CD4-positive, alpha-beta T cell treated with Interleukin-12 subunit alpha and Interleukin-12 subunit beta, for 1 hour (primary cell): ENCODE measurements around the gene MRPL21.
A peak's percentile ranks its signal among the peaks of the same experiment; 100 is the strongest.

Source experiments
- DNase-seq: peaks from one replicate; pipeline ENCODE4 v3.0.0-alpha.2; 2020

MRPL21 gene

DNA sequence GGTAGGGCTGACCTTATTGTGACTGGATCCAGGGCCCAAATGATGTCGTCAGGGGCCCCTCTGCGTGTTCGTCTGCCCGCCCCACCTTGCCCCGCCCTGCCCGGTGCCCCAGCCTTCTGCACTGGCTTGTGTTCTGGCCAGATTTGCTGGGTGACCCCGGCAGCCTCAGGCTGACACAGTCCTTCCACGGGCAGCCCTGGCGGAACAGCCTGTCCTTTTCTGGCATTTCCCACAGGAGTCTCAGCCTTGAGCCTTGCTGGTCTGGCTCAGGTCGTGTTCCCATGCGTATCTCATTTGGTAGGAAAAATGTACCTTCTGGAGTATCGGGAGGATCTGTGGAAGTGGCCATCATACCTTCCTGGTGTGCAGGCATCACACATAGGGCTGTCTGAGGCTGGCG, 31.0 kb upstream of the MRPL21 start:
- no peak for DNase-seq

DNA sequence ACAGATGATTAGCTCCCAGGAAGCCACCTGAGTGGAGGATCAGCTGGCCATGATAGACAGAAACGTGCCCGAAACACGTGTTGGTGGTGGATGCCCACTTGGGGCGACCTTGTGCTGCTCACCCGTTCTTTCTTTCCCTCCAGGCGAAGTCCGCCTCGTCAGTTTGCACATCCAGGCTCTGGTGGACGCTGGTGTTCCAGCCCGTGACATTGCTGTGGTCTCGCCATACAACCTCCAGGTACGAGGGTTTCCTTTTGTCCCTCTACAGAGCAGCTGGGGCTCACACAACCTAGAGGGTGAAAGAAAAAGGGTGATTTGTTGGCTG, 30.7 kb upstream of the MRPL21 start:
- DNase-seq, result no peak

DNA sequence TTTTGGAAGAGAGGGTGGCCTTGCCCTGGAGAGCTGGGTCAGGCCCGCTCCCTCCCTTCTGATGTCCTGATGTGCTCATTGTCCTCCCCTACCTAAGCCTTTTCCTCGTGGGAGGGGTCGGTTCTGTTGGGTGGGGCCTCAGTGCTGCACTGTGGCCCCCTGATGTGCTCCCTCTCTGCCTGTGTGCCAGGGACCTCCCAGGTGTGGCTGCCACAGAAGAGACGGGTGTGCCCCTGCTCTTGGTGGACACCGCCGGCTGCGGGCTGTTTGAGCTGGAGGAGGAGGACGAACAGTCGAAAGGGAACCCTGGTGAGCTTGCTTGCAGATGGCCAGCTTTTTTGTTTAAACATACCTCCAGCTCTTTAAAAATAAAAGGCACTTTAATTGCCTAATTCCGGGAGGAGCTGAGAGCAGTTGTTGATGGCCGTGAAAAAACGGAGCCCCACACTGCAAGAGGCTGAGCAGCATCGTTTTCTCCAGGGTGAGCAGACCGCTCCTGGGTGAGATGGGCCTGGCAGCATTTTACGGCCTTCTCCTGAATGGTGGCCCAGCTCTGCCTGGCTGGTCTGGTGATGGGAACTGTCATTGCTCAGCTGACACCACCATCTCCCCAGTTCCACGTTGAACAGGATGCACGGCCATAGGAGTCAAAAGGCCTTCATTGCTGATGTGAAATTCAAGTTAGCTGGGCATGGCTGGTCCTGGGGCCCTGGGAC, 30.1 kb upstream of the MRPL21 start:
- no peak for DNase-seq

DNA sequence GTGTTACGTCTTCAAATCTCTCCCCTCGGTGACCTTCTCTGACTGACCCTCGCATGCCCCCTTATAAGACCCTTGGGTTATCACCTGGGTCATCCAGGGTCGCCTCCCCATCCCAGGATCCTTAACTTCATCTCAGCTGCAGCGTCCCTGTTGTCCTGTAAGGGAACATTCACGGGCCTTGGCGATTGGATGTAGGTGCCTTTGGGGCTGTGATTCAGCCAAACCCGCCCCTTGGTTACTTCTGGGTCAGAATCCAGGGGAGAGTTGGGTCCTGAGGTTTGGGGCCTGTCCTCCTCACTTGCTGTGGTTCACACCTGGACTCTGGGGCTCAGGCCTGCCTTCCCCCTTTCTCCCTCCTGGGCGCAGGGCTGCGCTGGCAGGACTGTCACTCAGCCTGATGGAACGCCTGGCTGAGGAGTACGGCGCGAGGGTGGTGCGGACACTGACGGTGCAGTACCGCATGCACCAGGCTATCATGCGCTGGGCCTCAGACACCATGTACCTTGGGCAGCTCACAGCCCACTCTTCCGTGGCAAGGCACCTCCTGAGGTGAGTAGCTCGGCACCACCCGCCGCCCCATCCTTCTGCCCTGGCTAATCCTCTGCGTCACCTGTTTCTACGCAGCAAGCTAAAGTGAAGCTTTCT, 29.4 kb upstream of the MRPL21 start:
- DNase-seq, result no peak

DNA sequence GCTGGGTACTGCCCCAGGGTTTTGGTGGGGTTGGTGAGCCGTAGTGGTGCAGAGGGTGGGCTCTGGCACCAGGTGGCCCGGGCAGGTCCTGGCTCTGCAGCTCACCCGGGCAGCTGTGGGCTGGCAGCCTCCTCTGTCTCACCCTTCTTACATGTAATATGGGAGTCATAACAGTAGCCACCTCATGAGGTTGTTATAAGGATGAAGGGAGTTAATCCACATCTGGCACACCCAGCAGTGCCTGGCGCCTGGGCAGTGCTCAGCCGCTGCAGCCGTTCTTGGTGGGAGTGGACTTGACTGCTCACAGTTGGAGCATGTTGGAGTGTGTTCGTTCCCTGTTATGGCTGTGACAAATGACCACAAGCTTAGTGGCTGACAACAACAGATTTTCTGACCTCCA, 28.7 kb upstream of the MRPL21 start:
- DNase-seq, result no peak

DNA sequence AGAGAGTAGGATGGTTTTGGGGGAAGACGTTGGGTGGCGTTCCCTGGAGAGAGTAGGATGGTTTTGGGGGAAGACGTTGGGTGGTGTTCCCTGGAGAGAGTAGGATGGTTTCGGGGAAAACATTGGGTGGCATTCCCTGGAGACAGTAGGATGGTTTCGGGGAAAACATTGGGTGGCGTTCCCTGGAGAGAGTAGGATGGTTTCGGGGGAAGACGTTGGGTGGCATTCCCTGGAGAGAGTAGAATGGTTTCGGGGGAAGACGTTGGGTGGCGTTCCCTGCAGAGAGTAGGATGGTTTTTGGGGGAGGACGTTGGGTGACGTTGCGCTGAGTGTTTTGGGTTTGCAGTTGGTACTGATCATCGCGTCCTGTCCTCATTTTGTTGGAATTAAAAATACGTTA, 28.3 kb upstream of the MRPL21 start:
- no peak for DNase-seq

DNA sequence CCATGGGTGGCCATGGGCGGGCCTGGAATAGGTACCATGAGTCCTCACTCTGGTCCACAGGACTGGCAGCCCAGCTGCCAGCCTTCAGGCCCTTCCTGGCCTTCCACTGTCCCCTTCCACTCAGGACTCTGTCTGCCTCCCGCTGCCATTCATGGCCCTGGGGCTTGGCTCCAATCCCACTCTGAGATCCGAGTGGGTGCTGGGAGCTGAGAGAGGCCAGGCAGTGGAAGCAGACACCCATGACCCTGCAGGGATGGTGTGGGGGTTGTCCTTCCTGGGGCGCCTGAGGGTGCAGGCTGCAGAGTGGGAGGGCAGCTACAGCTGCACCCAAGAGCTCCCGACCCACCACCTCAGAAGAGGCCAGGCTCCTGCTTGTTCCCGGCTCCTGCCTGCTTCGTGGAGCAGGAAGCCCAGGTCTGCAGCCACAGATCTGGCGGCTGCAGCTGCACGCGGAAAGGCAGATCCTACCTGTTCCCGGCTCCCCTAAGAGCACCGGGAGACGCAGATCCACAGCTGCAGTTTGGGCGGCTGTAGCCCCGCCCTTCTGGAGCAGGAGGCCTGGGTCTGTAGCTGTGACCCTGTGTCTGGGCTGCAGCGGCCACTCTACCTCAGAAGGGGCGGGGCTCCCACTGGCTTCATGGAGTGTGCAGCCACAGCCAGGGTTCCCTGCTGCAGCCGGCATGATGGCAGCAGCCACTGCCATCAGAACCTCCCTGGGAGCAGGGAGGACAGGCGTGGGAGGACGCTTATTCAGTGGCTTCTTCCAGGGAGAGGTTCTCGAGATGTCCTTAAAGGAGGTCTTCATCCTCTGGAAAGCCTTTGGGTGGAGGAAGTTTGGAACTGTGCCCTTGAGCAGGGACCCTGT, 27.6 kb upstream of the MRPL21 start:
- DNase-seq, result no peak

DNA sequence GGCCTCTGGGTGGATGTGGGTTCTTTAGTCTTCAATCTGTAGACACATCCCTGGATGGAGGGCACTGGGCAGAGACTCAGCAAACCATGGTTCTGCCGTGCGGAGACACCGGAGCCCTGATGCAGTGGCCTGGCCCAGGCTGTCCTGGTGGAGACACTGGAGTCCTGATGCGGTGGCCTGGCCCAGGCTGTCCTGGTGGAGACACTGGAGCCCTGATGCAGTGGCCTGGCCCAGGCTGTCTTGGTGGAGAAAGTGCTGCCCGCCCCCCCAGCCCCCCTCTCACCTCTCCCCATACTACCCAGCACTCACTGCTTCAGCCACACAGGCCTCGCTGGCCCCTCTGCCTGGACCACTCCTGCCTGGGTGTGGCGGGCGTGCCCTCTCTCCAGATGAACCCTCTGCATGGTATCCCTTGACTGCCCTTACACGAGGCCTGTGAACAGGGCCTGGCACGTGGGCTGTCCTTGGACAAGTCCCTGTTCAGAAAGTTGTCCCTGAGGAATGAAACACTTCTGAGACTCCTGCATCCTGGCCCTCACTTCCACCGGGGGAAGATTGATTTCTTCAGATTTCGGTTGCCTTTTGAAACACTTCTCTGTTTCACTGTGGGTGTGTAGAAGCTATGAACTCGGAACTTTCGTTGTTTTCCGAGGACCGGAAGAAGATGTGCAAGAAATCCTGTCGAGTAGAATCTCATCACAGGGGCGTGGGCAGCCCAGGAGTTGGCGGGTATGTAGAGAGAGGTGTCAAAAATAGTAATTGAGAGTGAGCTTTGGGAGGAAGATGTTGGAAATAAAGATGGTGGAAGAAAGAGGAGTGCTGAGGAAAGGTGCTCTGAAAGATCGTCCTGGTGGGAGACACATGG, 26.3 kb upstream of the MRPL21 start:
- DNase-seq, result no peak

DNA sequence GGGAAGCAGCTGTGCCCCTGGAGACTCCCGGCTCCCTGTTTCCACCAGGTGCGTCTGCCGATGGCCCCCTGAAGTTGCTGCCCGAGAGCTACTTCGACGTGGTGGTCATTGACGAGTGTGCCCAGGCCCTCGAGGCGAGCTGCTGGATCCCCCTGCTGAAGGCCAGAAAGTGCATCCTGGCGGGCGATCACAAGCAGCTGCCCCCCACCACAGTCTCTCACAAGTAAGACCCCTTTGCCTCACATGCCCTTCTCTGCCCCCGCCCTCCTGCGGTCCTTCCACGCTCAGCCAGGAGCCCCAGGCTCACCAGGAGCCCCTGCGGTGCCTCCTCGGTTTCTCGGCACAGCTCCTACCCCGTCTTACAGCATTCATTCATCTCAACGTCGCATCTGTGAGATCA, 25.5 kb upstream of the MRPL21 start:
- no peak for DNase-seq

DNA sequence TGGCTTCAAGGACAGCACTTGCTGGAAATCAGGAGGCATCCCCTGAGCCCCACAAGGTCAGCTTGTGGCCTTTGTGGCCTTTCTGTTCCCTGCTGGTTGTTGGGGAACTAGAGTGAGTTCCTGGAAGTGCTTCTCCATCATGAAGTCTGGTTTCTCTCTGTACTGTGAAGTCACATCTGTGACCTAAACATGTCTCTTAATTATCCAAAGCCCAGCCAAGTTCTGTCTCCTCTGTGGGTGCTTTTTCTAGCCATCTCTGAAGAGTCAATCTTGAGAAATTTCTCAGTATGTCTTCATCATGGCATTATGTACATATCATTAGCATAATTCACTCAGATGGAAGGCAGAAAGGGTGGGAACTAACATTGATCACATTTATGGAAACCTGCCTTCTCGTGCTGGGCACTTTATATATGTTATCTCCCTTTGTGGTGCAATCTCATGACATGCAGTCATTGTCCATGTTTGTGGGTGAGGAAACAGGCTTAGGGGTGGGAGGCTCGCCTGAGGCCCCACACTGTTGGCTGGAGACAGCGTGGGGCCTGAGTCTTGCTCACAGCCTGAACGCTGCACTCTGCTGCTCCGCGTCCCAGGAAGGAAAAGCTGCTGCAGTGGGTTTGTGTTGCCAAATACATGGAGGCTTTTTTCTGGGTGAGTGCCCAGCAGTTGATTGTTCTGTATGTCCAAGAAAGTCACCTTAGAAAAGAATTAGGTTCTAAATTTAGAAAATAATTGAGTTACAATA, 24.7 kb upstream of the MRPL21 start:
- DNase-seq, result no peak

DNA sequence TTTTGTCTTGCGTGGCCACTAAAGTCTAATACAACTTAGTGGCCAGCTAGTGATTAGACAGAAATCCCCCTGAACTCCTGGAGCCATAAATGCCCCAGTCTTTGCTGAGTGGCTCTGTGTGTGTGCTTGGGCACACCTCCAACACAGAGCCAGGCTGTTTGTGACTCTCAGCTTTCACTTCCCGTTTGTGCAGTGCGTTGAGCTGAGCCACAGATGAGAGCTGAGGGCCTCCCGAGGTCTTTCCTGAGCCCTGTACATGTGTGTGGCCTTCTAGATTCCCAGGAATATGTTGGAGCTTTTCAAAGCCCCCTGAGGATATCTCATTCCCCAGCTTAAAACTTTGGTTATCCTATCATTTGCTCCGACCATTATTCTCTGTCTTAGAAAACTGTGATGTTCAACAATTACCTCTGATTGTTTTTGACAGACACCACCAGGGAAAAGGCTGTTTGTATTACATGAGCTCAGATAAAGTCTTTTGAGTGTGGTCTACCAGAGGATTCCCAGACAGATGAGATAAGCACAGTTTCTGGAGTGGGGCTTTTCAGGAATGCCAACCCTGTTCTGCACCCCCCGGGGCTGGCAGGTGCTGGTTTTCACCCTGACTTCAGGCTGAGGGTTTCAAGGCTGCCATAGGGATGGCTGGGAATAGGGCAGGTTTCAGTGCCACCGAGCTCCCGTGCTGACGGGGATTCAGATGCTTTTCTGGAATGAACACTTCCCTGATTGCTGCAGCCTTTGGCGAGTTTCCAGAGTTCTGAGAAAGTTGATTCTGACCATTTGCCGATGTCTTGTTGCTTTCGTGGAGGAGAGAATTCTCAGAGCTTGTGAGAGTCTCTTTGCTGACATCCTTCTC, 23.9 kb upstream of the MRPL21 start:
- no peak for DNase-seq

DNA sequence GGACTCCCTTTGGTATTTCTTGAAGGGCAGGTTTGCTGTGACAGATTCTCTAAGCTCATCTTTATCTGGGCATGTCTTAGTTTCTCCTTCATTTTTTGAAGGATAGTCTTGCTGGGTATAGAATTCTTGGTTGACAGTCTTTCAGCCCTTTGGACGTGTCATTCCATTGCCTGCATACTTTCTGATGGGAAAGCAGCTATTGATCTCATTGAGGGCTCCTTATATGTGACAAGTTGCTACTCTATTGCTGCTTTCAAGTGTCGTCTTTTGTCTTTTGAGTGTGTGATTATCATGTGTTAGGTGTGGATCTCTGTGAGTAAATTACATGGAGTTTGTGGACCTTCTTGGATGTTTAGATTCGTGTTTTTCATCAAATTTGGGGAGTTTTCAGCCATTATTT, 22.0 kb upstream of the MRPL21 start:
- DNase-seq, result peak; percentile 3

DNA sequence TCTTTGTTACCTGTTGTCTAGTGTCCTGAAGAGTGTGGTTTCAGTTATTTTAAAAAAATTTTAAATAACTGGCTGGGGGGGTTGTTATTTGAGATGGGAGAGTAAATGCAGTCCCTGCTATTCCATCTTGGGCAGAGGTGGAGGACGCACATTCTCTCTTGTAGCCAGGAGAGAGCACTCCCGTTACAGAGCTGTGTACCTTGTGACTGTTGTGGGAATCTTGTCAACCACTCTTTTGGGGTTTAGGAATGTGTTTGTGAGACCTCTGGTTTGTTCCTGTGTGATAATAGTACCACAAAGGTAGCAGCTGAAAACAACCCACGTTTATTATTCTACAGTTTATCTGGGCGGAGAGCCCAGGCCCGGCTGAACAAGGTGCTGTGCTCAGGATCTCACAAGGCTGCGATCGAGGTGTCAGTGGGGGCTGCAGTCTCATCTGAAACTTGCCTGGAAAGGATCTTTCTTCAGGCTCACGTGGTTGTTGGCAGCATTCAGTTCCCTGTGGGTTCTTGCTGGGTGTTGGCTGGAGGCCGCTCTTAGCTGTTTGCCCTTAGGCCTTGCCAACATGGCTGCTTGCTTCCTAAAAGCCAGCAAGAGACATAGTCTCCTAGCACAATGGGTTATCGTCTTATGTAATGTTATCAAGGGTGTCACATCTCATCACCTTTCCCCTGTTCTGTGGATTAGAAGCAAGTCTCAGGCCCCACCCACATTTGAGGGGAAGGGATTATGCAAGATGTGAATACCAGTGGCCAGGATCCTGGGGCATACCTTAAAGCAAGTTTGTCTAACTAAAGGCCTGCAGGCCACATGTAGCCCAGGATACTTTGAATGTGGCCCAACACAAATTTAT, 20.7 kb upstream of the MRPL21 start:
- no peak for DNase-seq

DNA sequence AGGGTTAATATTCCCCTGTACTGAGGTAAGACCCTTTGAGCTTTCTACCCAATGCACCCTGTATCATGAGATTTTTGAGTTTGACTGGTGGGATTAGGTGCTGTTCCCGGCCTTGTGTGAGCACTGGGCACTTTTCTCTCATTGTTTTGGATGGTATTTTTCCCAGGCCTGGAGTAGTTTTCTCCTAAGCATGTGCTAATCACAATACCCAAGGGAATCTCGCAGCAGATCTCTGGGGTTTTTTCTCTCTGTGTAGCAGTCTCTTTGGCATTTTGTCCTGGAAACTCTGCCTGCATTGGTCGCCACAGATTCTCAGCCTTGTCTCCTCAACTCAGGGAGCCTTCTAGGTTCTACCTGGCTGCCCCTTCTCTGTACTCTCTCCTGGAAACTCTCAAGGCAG, 20.0 kb upstream of the MRPL21 start:
- no peak for DNase-seq

DNA sequence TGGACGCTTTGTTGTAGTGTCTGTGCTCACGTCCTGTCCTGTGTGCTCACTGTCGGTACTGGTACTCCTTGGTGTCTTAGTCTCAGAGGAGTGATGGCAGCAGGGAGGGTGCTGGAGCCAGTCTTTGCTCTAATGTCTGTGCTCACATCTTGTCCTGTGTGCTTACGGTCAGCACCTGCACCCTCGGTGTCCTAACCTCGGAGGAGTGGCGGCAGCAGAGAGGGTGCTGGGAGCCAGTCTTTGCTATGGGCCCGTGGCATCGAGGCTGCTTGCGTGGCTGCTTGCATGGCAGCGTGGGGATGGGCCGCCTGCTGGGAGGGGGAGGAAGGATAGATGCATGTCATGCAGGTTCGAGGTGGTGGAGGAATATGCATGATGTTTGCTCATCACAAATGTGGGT, 12.8 kb upstream of the MRPL21 start:
- DNase-seq, result no peak

DNA sequence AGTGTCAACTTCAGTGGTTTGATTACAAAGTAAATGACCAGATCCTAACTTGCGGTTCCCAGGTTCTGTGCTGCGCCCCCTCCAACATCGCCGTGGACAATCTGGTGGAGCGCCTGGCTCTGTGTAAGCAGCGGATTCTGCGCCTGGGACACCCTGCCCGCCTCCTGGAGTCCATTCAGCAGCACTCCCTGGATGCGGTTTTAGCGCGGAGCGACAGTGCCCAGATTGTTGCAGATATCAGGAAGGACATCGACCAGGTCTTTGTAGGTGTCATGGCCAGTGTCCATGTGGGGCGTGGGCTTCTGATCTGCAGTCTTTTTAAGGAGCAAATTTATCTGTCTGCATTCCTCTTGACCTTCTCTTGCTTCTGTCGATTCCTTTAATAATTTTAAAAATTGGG, 11.1 kb upstream of the MRPL21 start:
- no peak for DNase-seq

DNA sequence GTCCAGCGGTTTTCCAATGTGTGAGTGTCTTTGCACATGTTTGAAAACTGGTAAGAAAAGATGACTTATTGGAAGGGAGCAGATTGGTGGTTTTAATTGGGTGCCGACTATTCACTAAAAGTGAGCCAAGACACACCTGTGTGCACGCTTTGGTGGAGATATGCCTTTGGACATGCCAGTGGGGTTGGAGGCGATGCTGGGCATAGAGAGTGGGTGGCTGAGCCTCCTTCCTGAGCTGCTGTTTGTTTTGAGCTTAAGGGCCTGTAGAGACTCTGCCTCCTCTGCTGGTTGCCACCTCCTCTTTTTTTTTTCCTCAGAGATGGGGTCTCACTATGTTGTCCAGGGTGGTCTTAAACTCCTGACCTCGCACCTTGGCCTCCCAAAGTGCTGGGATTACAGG, 9.6 kb upstream of the MRPL21 start:
- no peak for DNase-seq

DNA sequence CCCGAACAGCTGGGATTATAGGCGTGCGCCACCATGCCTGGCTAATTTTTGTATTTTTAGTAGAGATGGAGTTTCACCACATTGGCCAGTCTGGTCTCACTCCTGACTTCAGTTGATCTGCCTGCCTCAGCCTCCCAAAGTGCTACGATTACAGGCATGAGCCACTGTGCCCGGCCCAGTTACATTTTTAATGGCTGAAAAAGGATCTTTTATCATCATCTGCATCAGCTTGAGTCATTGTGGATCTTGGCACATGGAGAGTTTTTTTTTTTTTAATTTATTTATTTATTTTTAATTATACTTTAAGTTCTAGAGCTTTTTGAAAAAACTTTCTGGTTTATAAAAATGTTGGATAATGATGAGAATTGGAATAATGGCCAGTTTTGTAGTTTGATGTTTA, 8.6 kb upstream of the MRPL21 start:
- no peak for DNase-seq

DNA sequence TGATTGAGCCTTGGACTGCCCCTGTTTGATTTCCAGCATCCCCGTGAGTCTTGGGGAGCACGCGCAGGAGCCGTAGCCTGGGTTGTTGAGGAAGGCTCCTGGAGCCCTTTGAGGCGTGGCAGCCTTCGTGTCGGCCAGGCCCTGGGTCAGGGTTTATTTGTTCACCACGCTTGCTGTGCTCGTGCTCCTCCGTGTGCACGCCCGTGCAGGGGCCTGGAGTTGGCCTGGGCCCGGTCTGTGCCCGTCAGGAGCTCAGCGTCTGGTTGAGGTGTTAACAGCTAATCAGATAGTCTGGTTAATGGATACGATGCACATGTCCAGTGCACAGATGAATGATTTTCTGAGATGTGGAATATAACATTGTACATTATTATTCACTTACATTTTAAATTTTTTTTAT, 8.1 kb upstream of the MRPL21 start:
- DNase-seq, result no peak

DNA sequence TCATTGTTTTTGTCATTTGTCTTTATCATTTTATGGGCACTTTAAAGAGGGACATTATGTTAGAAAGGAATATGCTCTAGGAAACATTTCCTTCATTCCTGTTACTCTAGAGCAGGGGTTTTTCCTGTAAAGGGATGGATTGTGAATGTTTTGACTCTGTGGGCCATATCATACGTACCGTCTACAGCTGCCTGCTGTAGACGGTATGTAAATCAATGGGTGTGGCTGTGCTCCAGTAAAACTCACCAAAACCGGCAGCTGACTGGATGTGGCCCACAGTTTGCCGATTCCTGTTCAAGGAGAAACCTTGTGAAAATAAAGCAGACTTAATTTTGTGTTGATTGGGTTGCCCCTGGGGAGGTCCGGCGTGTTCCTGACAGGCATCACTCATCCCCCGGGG, 7.3 kb upstream of the MRPL21 start:
- DNase-seq, result no peak

DNA sequence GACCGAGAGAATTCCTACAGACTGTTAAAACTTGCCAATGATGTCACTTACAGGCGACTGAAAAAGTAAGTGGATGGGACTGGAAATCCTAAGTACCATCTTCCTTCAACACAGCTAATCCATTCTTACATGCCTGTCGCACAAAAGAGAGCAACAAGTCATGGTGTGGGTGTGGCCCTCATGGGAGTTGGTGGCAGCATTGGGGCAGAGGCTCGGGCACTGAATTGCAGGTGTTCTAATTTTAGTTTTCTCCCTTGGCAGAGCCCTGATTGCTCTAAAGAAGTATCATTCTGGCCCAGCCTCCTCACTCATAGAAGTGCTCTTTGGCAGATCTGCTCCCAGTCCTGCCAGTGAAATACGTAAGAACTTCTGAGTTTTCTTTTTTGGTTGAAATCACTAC, 4.6 kb upstream of the MRPL21 start:
- DNase-seq, result no peak
